HG03442 (cell line): Measurements from ENCODE around the gene PSME2.

Experiments
- ATAC-seq: cut with Tn5 transposase; IDR thresholded peaks from one replicate; pipeline ENCODE4 v1.9.1; 2021; ENCODE audit warnings: mild to moderate bottlenecking, moderate library complexity; ENCODE audit not compliant: unreplicated experiment

The PSME2 gene

GRCh38 chr14:24136684-24137528 is 9.5 kb downstream of the PSME2 start:
- no peak for ATAC-seq

GRCh38 chr14:24135834-24136683 is 10.4 kb downstream of the PSME2 start, which contains the start of gene PSME1:
Gene PSME1 (plus strand): TSS chr14:24136194. CDS start chr14:24136263, 69 bp downstream.
- peak; percentile 80 for ATAC-seq

- ATAC-seq = no peak
These were observed 10.9 kb downstream of the PSME2 start for GRCh38 chr14:24135584-24135833.

GRCh38 chr14:24133735-24134134 is 12.7 kb downstream of the PSME2 start:
- ATAC-seq = no peak

GRCh38 chr14:24132976-24133375 is 13.4 kb downstream of the PSME2 start:
- no peak for ATAC-seq

GRCh38 chr14:24132061-24132685 is 14.2 kb downstream of the PSME2 start:
- no peak for ATAC-seq

GRCh38 chr14:24131549-24131966 is 14.9 kb downstream of the PSME2 start:
- ATAC-seq = no peak

- ATAC-seq = no peak
These were observed 15.5 kb downstream of the PSME2 start for GRCh38 chr14:24130717-24131548.

GRCh38 chr14:24130380-24130716 is 16.1 kb downstream of the PSME2 start, which contains the start of gene FITM1:
Gene FITM1 (plus strand): TSS chr14:24130659. CDS start chr14:24131564, 905 bp downstream.
- ATAC-seq = no peak

- ATAC-seq = no peak
These were observed 16.9 kb downstream of the PSME2 start for GRCh38 chr14:24129410-24129998.

GRCh38 chr14:24127673-24128072 is 18.7 kb downstream of the PSME2 start:
- no peak for ATAC-seq

GRCh38 chr14:24126939-24127338 is 19.5 kb downstream of the PSME2 start:
- ATAC-seq = no peak

- peak; percentile 42 for ATAC-seq
These were observed 22.7 kb downstream of the PSME2 start for GRCh38 chr14:24123424-24124417.

GRCh38 chr14:24122898-24123297 is 23.5 kb downstream of the PSME2 start:
- ATAC-seq = no peak

GRCh38 chr14:24122416-24122815 is 24.0 kb downstream of the PSME2 start:
- ATAC-seq = no peak

GRCh38 chr14:24121210-24121609 is 25.2 kb downstream of the PSME2 start:
- ATAC-seq = no peak

GRCh38 chr14:24119691-24120090 is 26.7 kb downstream of the PSME2 start:
- no peak for ATAC-seq

- no peak for ATAC-seq
These were observed 29.2 kb downstream of the PSME2 start for GRCh38 chr14:24117179-24117578.
